H1 (cell line): Measurements from ENCODE around the gene MRGPRE.

Experiments
- CHD2 ChIP-seq: IDR thresholded peaks from 2 replicates; pipeline ENCODE4 v1.6.1; 2012; ENCODE audit warnings: low read length, improper control_type of control experiment
- CTCF ChIP-seq, 3 experiments: IDR thresholded peaks; 1 replicate in 2 of 3; 2 replicates in 1 of 3; pipeline versions ENCODE4 v1.5.1 to v1.6.1; 2011; ENCODE audit warnings: low read length in 3 of 3, mild to moderate bottlenecking in 3 of 3, inconsistent platforms in 2 of 3, low read depth in 1 of 3, moderate library complexity in 1 of 3; ENCODE audit not compliant: insufficient read depth in 1 of 3; ENCODE audit errors: control extremely low read depth in 1 of 3
- EP300 ChIP-seq, 2 experiments: IDR thresholded peaks; 1 replicate in 1 of 2; 2 replicates in 1 of 2; pipeline ENCODE4 v1.6.1; 2011 to 2012; ENCODE audit warnings: low read depth in 2 of 2, low read length in 2 of 2, mild to moderate bottlenecking in 2 of 2, borderline replicate concordance in 1 of 2, inconsistent platforms in 1 of 2, moderate library complexity in 1 of 2
- EZH2 ChIP-seq: fragments of 200-600 bp; sonication (generic); IDR thresholded peaks from 2 replicates; pipeline ENCODE4 v1.7.1; 2012; ENCODE audit warnings: low read depth, mild to moderate bottlenecking, moderate library complexity, low read length, inconsistent platforms; ENCODE audit not compliant: severe bottlenecking
- JUND ChIP-seq: IDR thresholded peaks from 2 replicates; pipeline ENCODE4 v1.6.1; 2011; ENCODE audit warnings: mild to moderate bottlenecking, improper control_type of control experiment, low read length
- KDM1A ChIP-seq: fragments of 200-600, 300-600 bp; sonication (generic); IDR thresholded peaks from 2 replicates; pipeline ENCODE4 v1.7.1; 2016; ENCODE audit warnings: mild to moderate bottlenecking, low read length, borderline replicate concordance
- PHF8 ChIP-seq: fragments of 200-600 bp; sonication (generic); conservative IDR thresholded peaks from 2 replicates; pipeline ENCODE4 v1.7.1; 2012; ENCODE audit warnings: low read depth, mild to moderate bottlenecking, inconsistent platforms, low read length, moderate library complexity
- POLR2A ChIP-seq, 2 experiments: IDR thresholded peaks; 1 replicate in 1 of 2; 2 replicates in 1 of 2; pipeline ENCODE4 v1.6.1; 2011; ENCODE audit warnings: low read depth in 2 of 2, low read length in 2 of 2, mild to moderate bottlenecking in 2 of 2; ENCODE audit errors: control extremely low read depth in 1 of 2
- RAD21 ChIP-seq, 2 experiments: IDR thresholded peaks in 1 of 2; conservative IDR thresholded peaks in 1 of 2; 2 replicates each; pipeline ENCODE4 v1.6.1; 2011; ENCODE audit warnings: low read depth in 2 of 2, low read length in 2 of 2, improper control_type of control experiment in 1 of 2, inconsistent platforms in 1 of 2, mild to moderate bottlenecking in 1 of 2, moderate library complexity in 1 of 2
- RFX5 ChIP-seq: IDR thresholded peaks from 2 replicates; pipeline ENCODE4 v1.6.1; 2011; ENCODE audit warnings: low read depth, low read length, improper control_type of control experiment, borderline replicate concordance
- SUZ12 ChIP-seq: fragments of 200-600 bp; sonication (generic); IDR thresholded peaks from 2 replicates; pipeline ENCODE4 v1.6.1; 2012; ENCODE audit warnings: mild to moderate bottlenecking, inconsistent platforms, low read length, moderate library complexity, mixed read lengths
- YY1 ChIP-seq: IDR thresholded peaks from 2 replicates; pipeline ENCODE4 v1.6.1; 2011; ENCODE audit warnings: low read depth, mild to moderate bottlenecking, low read length

- no peak for TF ChIP-seq POLR2A (IDR thresholded peaks at IDR 0.05; ENCODE audit: control extremely low read depth in 1 of 2, low read depth in 2 of 2, low read length in 2 of 2)
- TF ChIP-seq CTCF (IDR thresholded peaks at IDR 0.05; ENCODE audit: control extremely low read depth in 1 of 3, insufficient read depth in 1 of 3, low read depth in 1 of 3, low read length in 3 of 3) = peak in 2 of 3 experiments; percentile 30 to 46; a peak in 3 of 4 replicates
- no peak for TF ChIP-seq SUZ12
- TF ChIP-seq YY1 = no peak
- TF ChIP-seq JUND = no peak
- TF ChIP-seq RFX5 = no peak
- TF ChIP-seq EZH2 = no peak
- TF ChIP-seq KDM1A = no peak
- TF ChIP-seq EP300 (IDR thresholded peaks at IDR 0.05; ENCODE audit: borderline replicate concordance in 1 of 2, low read depth in 2 of 2, low read length in 2 of 2) = no peak
- TF ChIP-seq RAD21 (IDR thresholded peaks at IDR 0.05 in 1 of 2, conservative IDR thresholded peaks at IDR 0.05 in 1 of 2; ENCODE audit: low read depth in 2 of 2, low read length in 2 of 2) = peak in 1 of 2 experiments; percentile 23; a peak in 1 of 4 replicates
- no peak for TF ChIP-seq PHF8
- TF ChIP-seq CHD2 = no peak
These were observed 7.7 kb downstream of the MRGPRE start for GRCh38 chr11:3224401-3225057.
